ENCODE measurements around the gene LASP1. TPM values are rescaled to one million over a fixed set of nuclear protein-coding genes. Genes with fewer than 3 reads are reported as not detected.

The LASP1 gene
- polyA plus RNA-seq, 1 donor (not counting 4 experiments of a cell fraction or from before 2014, with no cell fraction given) = 88.1 TPM

GRCh38 chr17:38958756-38959155, 88.9 kb downstream of the LASP1 start:
- Histone ChIP-seq H3K9ac (ENCODE audit: control insufficient read depth, extremely low read depth, insufficient read depth, low read length) (no peak overlapping the region), H3K9me3 (ENCODE audit: control insufficient read depth, low read depth, low read length) (no peaks in the 10 kb centered on the region), H3K36me3 (ENCODE audit: control insufficient read depth in 2 of 2, extremely low read depth in 1 of 2, insufficient read depth in 2 of 2, low read length in 2 of 2) (no peaks in the 10 kb centered on the region), H3K4me2 (ENCODE audit: control insufficient read depth, extremely low read depth, insufficient read depth, low read depth, low read length) (no peak overlapping the region), H3K4me3 (ENCODE audit: control insufficient read depth in 2 of 3, extremely low read depth in 1 of 3, insufficient read depth in 2 of 3, low read depth in 1 of 3, low read length in 3 of 3) (no peak overlapping the region), H3K4me1 (ENCODE audit: control insufficient read depth, extremely low read depth, insufficient read depth, low read length) (no peaks in the 10 kb centered on the region), H3K27me3 (ENCODE audit: control insufficient read depth, extremely low read depth, insufficient read depth, low read length) (no peaks in the 10 kb centered on the region), H2AFZ (ENCODE audit: control insufficient read depth, low read length) (no peak overlapping the region), H3K9me1 (ENCODE audit: control insufficient read depth, extremely low read depth, insufficient read depth, low read length) (no peaks in the 10 kb centered on the region), H4K20me1 (ENCODE audit: control insufficient read depth, extremely low read depth, insufficient read depth, low read length) (no peaks in the 10 kb centered on the region), H3K79me2 (ENCODE audit: control insufficient read depth, insufficient read depth, low read length) (no peaks in the 10 kb centered on the region), H3K27ac (ENCODE audit: control insufficient read depth, insufficient read depth, low read length) (no peak overlapping the region)
- no peak for DNase-seq (ENCODE audit: low read depth, low spot score)
- TF ChIP-seq CTCF (optimal IDR thresholded peaks at IDR 0.05 in 1 of 3, IDR thresholded peaks at IDR 0.05 in 1 of 3, conservative IDR thresholded peaks at IDR 0.05 in 1 of 3; ENCODE audit: extremely low read depth in 1 of 3, insufficient read depth in 2 of 3, low read length in 3 of 3) = no peak
- no peak for TF ChIP-seq EZH2 (IDR thresholded peaks at IDR 0.05; ENCODE audit: low read length)
- no peak for FAIRE-seq
- dilution Hi-C loops (cut with MboI; ENCODE audit: extremely low pct_ligation_motif_present, low sequenced_read_pairs) = no loop called here

GRCh38 chr17:38959508-38959907, 89.7 kb downstream of the LASP1 start:
- Histone ChIP-seq H3K4me2 (ENCODE audit: control insufficient read depth, extremely low read depth, insufficient read depth, low read depth, low read length) (no peak overlapping the region), H2AFZ (ENCODE audit: control insufficient read depth, low read length) (no peak overlapping the region), H3K9ac (ENCODE audit: control insufficient read depth, extremely low read depth, insufficient read depth, low read length) (no peak overlapping the region), H3K4me3 (ENCODE audit: control insufficient read depth in 2 of 3, extremely low read depth in 1 of 3, insufficient read depth in 2 of 3, low read depth in 1 of 3, low read length in 3 of 3) (no peak overlapping the region), H3K36me3 (ENCODE audit: control insufficient read depth in 2 of 2, extremely low read depth in 1 of 2, insufficient read depth in 2 of 2, low read length in 2 of 2) (no peaks in the 10 kb centered on the region), H3K27ac (ENCODE audit: control insufficient read depth, insufficient read depth, low read length) (no peak overlapping the region), H3K27me3 (ENCODE audit: control insufficient read depth, extremely low read depth, insufficient read depth, low read length) (no peaks in the 10 kb centered on the region), H3K79me2 (ENCODE audit: control insufficient read depth, insufficient read depth, low read length) (no peaks in the 10 kb centered on the region), H4K20me1 (ENCODE audit: control insufficient read depth, extremely low read depth, insufficient read depth, low read length) (no peaks in the 10 kb centered on the region), H3K9me1 (ENCODE audit: control insufficient read depth, extremely low read depth, insufficient read depth, low read length) (no peaks in the 10 kb centered on the region), H3K9me3 (ENCODE audit: control insufficient read depth, low read depth, low read length) (no peaks in the 10 kb centered on the region), H3K4me1 (ENCODE audit: control insufficient read depth, extremely low read depth, insufficient read depth, low read length) (no peaks in the 10 kb centered on the region)
- FAIRE-seq (no peak), DNase-seq (ENCODE audit: low read depth, low spot score) (no peak)
- TF ChIP-seq CTCF (optimal IDR thresholded peaks at IDR 0.05 in 1 of 3, IDR thresholded peaks at IDR 0.05 in 1 of 3, conservative IDR thresholded peaks at IDR 0.05 in 1 of 3; ENCODE audit: extremely low read depth in 1 of 3, insufficient read depth in 2 of 3, low read length in 3 of 3) (no peak), EZH2 (IDR thresholded peaks at IDR 0.05; ENCODE audit: low read length) (no peak)
- dilution Hi-C loops (cut with MboI; ENCODE audit: extremely low pct_ligation_motif_present, low sequenced_read_pairs) = no loop called here

All from keratinocyte (primary cell).